Upper lobe of left lung (tissue), 4 donors: Measurements from ENCODE around the gene EPS8.

Experiments
- EP300 ChIP-seq, 4 donors: sonication (generic); formaldehyde crosslinking; IDR thresholded peaks; one replicate each; pipeline ENCODE4 v1.5.1; 2017; ENCODE audit warnings: antibody characterized with exemption in 4 of 4, control low read depth in 2 of 4
- POLR2A ChIP-seq, 4 donors: fragments of 450-650 bp; IDR thresholded peaks; one replicate each; pipeline ENCODE4 v1.5.1; 2016 to 2017; ENCODE audit warnings: antibody characterized with exemption in 4 of 4, mild to moderate bottlenecking in 2 of 4

- TF ChIP-seq EP300 (IDR thresholded peaks at IDR 0.05) (no peak), POLR2A (IDR thresholded peaks at IDR 0.05) (no peak)
Measured at GRCh38 chr12:15581006-15581405, 208.2 kb downstream of the EPS8 start.
